Activated CD4-positive, alpha-beta T cell treated with anti-CD3 and anti-CD28 coated beads, Interleukin-2, amount 10 ng/mL, durations not matched to agents 24 days and 14 days (primary cell): ENCODE data around the gene SIDT1. TPM values are rescaled to one million over a fixed set of nuclear protein-coding genes. Genes with fewer than 3 reads are reported as not detected.

ENCODE experiments used
- DNase-seq: peaks from one replicate; pipeline ENCODE4 v3.0.0; 2022
- H3K27ac Mint-ChIP-seq: one replicate; pipeline ENCODE4 v1.8.0; 2022; ENCODE audit warnings: mild to moderate bottlenecking, mixed read lengths
- H3K27me3 Mint-ChIP-seq: one replicate; pipeline ENCODE4 v1.8.0; 2022; ENCODE audit warnings: mixed read lengths
- H3K36me3 Mint-ChIP-seq: one replicate; pipeline ENCODE4 v1.8.0; 2022; ENCODE audit warnings: low read depth, mild to moderate bottlenecking, mixed read lengths
- H3K4me1 Mint-ChIP-seq: one replicate; pipeline ENCODE4 v1.8.0; 2021; ENCODE audit warnings: mixed read lengths
- H3K4me3 Mint-ChIP-seq: one replicate; pipeline ENCODE4 v1.8.0; 2022; ENCODE audit warnings: mild to moderate bottlenecking, moderate library complexity, mixed read lengths
- H3K9me3 Mint-ChIP-seq: one replicate; pipeline ENCODE4 v1.8.0; 2021; ENCODE audit warnings: mixed read lengths
- intact Hi-C: fragments of 100-400 bp; cut with micrococcal nuclease; formaldehyde crosslinking; loops from one replicate; pipeline ENCODE4 v1.15.1; 2023
- total RNA-seq: library from RNA; stranded (reverse); gene quantifications from 2 replicates; pipeline ENCODE4 v1.2.3, GENCODE V29; 2022

The SIDT1 gene
- 8.5 and 11.5 TPM in 2 replicates for total RNA-seq

GRCh38 chr3:113531826-113532697 is at the start of gene SIDT1:
Gene SIDT1, plus strand, starts transcription at chr3:113532555. Its CDS starts 467 bp downstream, at chr3:113533022.
- Mint-ChIP-seq H3K4me1 (peaks cover 36% of the 10 kb centered on the region), H3K27me3 (peaks cover 11% of the 10 kb centered on the region), H3K36me3 (peaks cover 5% of the 10 kb centered on the region), H3K4me3 (peak within 1 kb of the TSS; percentile 91), H3K9me3 (no peaks in the 10 kb centered on the region), H3K27ac (peak within 1 kb of the TSS; percentile 96)
- DNase-seq, result peak; percentile 92
- intact Hi-C loops, result loop anchor here (1.0 to 10.0 kb wide), 5 partner anchors 17 to 523 kb away; partner anchors contain the start of genes CCDC191, QTRT2, SPICE1 and USF3

GRCh38 chr3:113485161-113485609 is 47.2 kb upstream of the SIDT1 start:
- H3K27me3 Mint-ChIP-seq, result no peaks in the 10 kb centered on the region

GRCh38 chr3:113495035-113495434 is 37.3 kb upstream of the SIDT1 start:
- intact Hi-C loops, result loop anchor here (1.0 to 2.0 kb wide), 4 partner anchors 19 to 250 kb away; no protein-coding TSS in a partner anchor
- Mint-ChIP-seq H3K27me3 (no peaks in the 10 kb centered on the region), H3K36me3 (peaks cover 18% of the 10 kb centered on the region), H3K27ac (no peak overlapping the region), H3K4me1 (no peaks in the 10 kb centered on the region), H3K9me3 (no peaks in the 10 kb centered on the region), H3K4me3 (no peak overlapping the region)
- peak; percentile 82 for DNase-seq

More at GRCh38 chr3:113485161-113485609, 47.2 kb upstream of the SIDT1 start:
- H3K36me3 Mint-ChIP-seq, result peaks cover 30% of the 10 kb centered on the region
- H3K4me1 Mint-ChIP-seq, result peaks cover 4% of the 10 kb centered on the region
- DNase-seq, result peak; percentile 70
- H3K4me3 Mint-ChIP-seq, result no peak overlapping the region
- intact Hi-C loops, result no loop called here
- peaks cover 5% of the 10 kb centered on the region for H3K9me3 Mint-ChIP-seq
- H3K27ac Mint-ChIP-seq, result no peak overlapping the region

- Mint-ChIP-seq H3K4me3 (no peak overlapping the region), H3K27me3 (no peaks in the 10 kb centered on the region), H3K27ac (no peak overlapping the region), H3K4me1 (peaks cover 2% of the 10 kb centered on the region), H3K36me3 (peaks cover 10% of the 10 kb centered on the region), H3K9me3 (no peaks in the 10 kb centered on the region)
- DNase-seq, result no peak
- intact Hi-C loops, result no loop called here
These were observed 35.4 kb upstream of the SIDT1 start for GRCh38 chr3:113496924-113497323.

GRCh38 chr3:113498221-113499005 is 33.9 kb upstream of the SIDT1 start:
- H3K36me3 Mint-ChIP-seq, result peaks cover 11% of the 10 kb centered on the region
- peaks cover 4% of the 10 kb centered on the region for H3K4me1 Mint-ChIP-seq
- intact Hi-C loops, result no loop called here
- no peak overlapping the region for H3K4me3 Mint-ChIP-seq
- no peak for DNase-seq
- H3K27me3 Mint-ChIP-seq, result no peaks in the 10 kb centered on the region
- no peak overlapping the region for H3K27ac Mint-ChIP-seq
- no peaks in the 10 kb centered on the region for H3K9me3 Mint-ChIP-seq

GRCh38 chr3:113499081-113499480 is 33.3 kb upstream of the SIDT1 start:
- Mint-ChIP-seq H3K27me3 (no peaks in the 10 kb centered on the region), H3K4me3 (no peak overlapping the region), H3K4me1 (peaks cover 4% of the 10 kb centered on the region), H3K36me3 (peaks cover 11% of the 10 kb centered on the region), H3K27ac (no peak overlapping the region), H3K9me3 (no peaks in the 10 kb centered on the region)
- no peak for DNase-seq
- intact Hi-C loops, result no loop called here

GRCh38 chr3:113501597-113501996 is 30.8 kb upstream of the SIDT1 start:
- H3K9me3 Mint-ChIP-seq, result no peaks in the 10 kb centered on the region
- no peaks in the 10 kb centered on the region for H3K27me3 Mint-ChIP-seq
- H3K4me3 Mint-ChIP-seq, result no peak overlapping the region
- peaks cover 23% of the 10 kb centered on the region for H3K36me3 Mint-ChIP-seq
- DNase-seq, result no peak
- H3K27ac Mint-ChIP-seq, result no peak overlapping the region
- intact Hi-C loops, result no loop called here
- H3K4me1 Mint-ChIP-seq, result peaks cover 4% of the 10 kb centered on the region

GRCh38 chr3:113505867-113506266 is 26.5 kb upstream of the SIDT1 start:
- H3K4me1 Mint-ChIP-seq, result peaks cover 6% of the 10 kb centered on the region
- H3K36me3 Mint-ChIP-seq, result peaks cover 15% of the 10 kb centered on the region
- intact Hi-C loops, result no loop called here

GRCh38 chr3:113507501-113508067 is 24.8 kb upstream of the SIDT1 start:
- H3K9me3 Mint-ChIP-seq, result no peaks in the 10 kb centered on the region

More at GRCh38 chr3:113505867-113506266, 26.5 kb upstream of the SIDT1 start:
- Mint-ChIP-seq H3K4me3 (no peak overlapping the region), H3K27ac (no peak overlapping the region), H3K9me3 (no peaks in the 10 kb centered on the region), H3K27me3 (no peaks in the 10 kb centered on the region)
- no peak for DNase-seq

GRCh38 chr3:113508966-113509365 is 23.4 kb upstream of the SIDT1 start:
- intact Hi-C loops, result no loop called here
- H3K4me1 Mint-ChIP-seq, result peaks cover 6% of the 10 kb centered on the region
- no peaks in the 10 kb centered on the region for H3K27me3 Mint-ChIP-seq
- H3K27ac Mint-ChIP-seq, result no peak overlapping the region
- H3K9me3 Mint-ChIP-seq, result no peaks in the 10 kb centered on the region
- peaks cover 13% of the 10 kb centered on the region for H3K36me3 Mint-ChIP-seq
- DNase-seq, result no peak
- H3K4me3 Mint-ChIP-seq, result no peak overlapping the region

More at GRCh38 chr3:113507501-113508067, 24.8 kb upstream of the SIDT1 start:
- DNase-seq, result no peak
- H3K36me3 Mint-ChIP-seq, result peaks cover 13% of the 10 kb centered on the region
- H3K27me3 Mint-ChIP-seq, result no peaks in the 10 kb centered on the region
- H3K4me1 Mint-ChIP-seq, result peaks cover 5% of the 10 kb centered on the region
- no peak overlapping the region for H3K4me3 Mint-ChIP-seq
- intact Hi-C loops, result no loop called here
- H3K27ac Mint-ChIP-seq, result no peak overlapping the region

- no peaks in the 10 kb centered on the region for H3K9me3 Mint-ChIP-seq
- H3K36me3 Mint-ChIP-seq, result peaks cover 2% of the 10 kb centered on the region
- H3K4me3 Mint-ChIP-seq, result no peak overlapping the region
- peaks cover 26% of the 10 kb centered on the region for H3K27me3 Mint-ChIP-seq
- DNase-seq, result no peak
- H3K4me1 Mint-ChIP-seq, result peaks cover 13% of the 10 kb centered on the region
- intact Hi-C loops, result loop anchor here (1.0 kb wide), 1 partner anchor 19 kb away; no protein-coding TSS in a partner anchor
- H3K27ac Mint-ChIP-seq, result no peak overlapping the region
These were observed 18.0 kb upstream of the SIDT1 start for GRCh38 chr3:113514265-113514769.

GRCh38 chr3:113516115-113516505 is 16.2 kb upstream of the SIDT1 start:
- Mint-ChIP-seq H3K4me3 (no peak overlapping the region), H3K9me3 (no peaks in the 10 kb centered on the region), H3K4me1 (peaks cover 11% of the 10 kb centered on the region), H3K27ac (no peak overlapping the region), H3K27me3 (peaks cover 33% of the 10 kb centered on the region), H3K36me3 (peaks cover 2% of the 10 kb centered on the region)
- no peak for DNase-seq
- intact Hi-C loops, result no loop called here

GRCh38 chr3:113521981-113522380 is 10.4 kb upstream of the SIDT1 start:
- no peak overlapping the region for H3K4me3 Mint-ChIP-seq
- H3K36me3 Mint-ChIP-seq, result no peaks in the 10 kb centered on the region
- peaks cover 2% of the 10 kb centered on the region for H3K4me1 Mint-ChIP-seq
- intact Hi-C loops, result no loop called here
- H3K9me3 Mint-ChIP-seq, result no peaks in the 10 kb centered on the region
- DNase-seq, result no peak
- H3K27ac Mint-ChIP-seq, result no peak overlapping the region
- H3K27me3 Mint-ChIP-seq, result peaks cover 60% of the 10 kb centered on the region
